Stimulated activated CD8-positive, alpha-beta memory T cell treated with anti-CD3 and anti-CD28 coated beads, Interleukin-15, amount 100 ng/mL, for 1 hour (primary cell): ENCODE measurements around the gene PARVB.

ENCODE experiments used
- DNase-seq: peaks from one replicate; pipeline ENCODE4 v3.0.0-alpha.2; 2020; ENCODE audit warnings: low read depth

The PARVB gene

GRCh38 chr22:44028091-44028490, 4.0 kb downstream of the PARVB start:
- DNase-seq, result no peak

DNA sequence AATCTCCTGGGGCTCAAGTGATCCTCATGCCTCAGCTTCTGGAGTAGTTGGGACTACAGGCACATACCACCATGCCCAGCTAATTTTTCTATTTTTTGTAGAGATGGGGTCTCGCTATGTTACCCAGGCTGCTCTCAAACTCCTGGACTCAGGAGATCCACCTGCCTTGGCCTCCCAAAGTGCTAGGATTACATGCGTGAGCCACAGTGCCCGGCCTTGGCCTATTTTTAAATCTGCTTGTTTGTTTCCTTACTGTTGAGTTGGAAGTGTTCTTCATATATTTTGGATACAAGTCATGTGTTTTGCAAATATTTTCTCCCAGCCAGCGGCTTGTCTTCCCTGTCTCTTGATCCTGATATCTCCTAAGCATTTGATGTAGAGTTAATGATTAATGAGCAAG, 5.0 kb downstream of the PARVB start:
- DNase-seq, result no peak

- DNase-seq, result no peak
Observed at GRCh38 chr22:44030051-44030701, 6.1 kb downstream of the PARVB start.

DNA sequence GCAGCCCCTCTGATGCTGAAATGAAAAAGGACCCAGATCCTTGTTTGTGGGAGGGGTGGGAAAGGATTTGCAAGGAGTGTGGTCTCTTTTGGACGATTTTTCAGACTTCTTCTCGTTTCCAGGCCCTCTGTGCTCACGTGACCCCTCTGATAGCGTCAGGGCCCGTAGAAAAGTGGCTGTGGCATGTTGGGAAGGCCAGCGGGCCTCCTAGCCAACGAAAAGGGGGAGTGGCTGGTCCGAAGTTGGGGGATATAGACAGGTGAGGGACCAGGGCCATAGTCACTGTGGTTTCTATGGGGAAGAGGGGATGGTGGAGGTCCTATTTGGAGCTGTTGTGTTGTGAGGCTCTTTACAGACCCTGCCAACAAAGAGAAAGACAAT, 6.6 kb downstream of the PARVB start:
- DNase-seq, result no peak

- DNase-seq, result no peak
Observed at GRCh38 chr22:44031158-44031952, 7.3 kb downstream of the PARVB start.

GRCh38 chr22:44032126-44032730, 8.1 kb downstream of the PARVB start:
- DNase-seq, result no peak

DNA sequence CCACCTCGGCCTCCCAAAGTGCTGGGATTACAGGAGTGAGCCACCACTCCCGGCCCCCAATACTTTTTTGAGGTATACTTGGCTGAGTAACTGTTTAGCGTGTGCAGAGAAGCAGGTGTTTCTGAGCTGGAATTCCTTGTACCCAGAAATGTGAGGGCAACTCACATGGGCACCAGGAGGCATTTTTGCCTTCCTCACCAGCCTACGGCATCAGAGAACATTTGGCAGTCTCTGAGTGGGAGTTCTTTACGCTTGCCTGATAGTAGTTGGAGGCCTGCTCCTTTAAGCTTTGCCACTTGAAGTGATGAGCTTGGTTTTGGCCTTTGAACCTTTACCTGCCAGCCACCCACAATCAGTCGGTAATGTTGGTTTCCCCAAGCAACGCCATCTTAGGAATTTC, 9.2 kb downstream of the PARVB start:
- DNase-seq, result no peak

- DNase-seq, result no peak
Observed at GRCh38 chr22:44033694-44034093, 9.6 kb downstream of the PARVB start.

- no peak for DNase-seq
Observed at GRCh38 chr22:44037519-44038375, 13.6 kb downstream of the PARVB start.

GRCh38 chr22:44039566-44040171, 15.6 kb downstream of the PARVB start:
- DNase-seq, result no peak

DNA sequence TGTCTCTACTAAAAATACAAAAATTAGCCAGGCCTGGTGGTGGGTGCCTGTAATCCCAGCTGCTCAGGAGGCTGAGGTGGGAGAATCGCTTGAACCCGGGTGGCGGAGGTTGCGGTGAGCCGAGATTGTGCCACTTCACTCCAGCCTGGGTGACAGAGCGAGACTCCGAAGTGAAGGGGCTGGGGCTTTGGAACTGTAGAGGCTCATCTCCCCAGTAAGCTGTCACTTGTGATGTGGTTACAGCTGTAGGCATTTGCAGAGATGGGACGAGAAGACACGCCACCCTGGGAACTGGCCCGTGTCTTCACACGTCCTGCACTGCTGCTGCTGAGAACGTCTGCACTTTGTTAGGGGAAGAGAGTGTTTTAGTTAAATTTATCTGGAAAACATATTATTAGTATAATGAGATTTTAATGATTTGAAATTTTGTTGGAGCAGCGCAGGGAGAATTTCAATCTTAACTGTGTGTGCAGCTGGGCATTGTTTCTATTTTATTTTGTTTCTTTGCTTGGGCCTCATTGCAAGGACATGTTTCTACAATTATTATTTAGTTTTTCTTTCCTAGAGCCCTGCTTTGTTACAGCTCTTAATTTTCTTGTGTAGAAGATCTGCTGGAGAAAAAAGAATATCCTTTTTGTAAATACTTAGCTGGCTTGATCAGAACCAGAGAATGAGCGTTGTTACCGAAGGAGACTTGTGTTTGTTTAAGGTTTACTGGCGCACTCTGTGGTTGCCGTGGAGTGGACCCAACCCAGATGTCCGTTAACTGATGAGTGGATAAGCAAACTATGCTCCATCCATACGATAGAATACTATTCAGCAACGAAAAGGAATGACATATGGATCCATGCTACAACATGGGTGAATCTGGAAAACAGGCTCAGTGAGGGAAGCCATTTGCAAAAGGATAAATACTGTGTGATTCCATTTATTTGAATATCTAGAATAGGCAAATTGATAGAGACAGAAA, 18.4 kb downstream of the PARVB start:
- no peak for DNase-seq

- no peak for DNase-seq
Observed at GRCh38 chr22:44045145-44045544, 21.0 kb downstream of the PARVB start.

DNA sequence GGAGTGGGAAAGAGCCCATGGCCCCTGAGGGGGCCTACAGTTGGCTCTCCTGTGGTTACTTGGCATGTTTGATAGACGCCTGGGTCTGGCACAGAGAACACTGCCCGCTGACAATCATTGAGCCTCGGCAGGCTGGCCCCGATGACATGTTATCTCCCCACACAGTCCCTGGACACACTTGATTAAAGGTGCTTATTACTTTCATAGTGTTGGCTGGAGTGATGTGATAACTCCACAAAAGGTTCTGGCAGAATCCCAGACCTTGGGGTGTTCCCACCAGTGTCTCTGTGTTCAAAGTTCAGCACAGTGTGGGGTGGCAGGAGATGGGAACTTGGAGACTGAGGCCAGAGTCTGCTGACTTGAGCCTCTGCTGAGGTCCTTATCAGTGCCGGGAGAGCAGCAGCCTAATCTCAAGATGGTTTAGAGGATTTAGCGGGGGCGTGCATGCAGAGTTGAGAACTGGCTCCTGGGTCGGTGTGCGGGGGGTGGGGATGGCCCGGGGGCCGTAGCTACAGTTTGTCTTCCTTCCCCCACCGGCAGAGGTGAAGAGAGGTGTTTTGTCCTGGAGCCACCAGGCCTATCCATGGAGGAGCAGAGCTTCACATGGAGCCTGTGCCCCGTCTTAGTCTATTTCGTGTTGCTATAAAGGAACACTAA, 22.5 kb downstream of the PARVB start:
- no peak for DNase-seq

DNA sequence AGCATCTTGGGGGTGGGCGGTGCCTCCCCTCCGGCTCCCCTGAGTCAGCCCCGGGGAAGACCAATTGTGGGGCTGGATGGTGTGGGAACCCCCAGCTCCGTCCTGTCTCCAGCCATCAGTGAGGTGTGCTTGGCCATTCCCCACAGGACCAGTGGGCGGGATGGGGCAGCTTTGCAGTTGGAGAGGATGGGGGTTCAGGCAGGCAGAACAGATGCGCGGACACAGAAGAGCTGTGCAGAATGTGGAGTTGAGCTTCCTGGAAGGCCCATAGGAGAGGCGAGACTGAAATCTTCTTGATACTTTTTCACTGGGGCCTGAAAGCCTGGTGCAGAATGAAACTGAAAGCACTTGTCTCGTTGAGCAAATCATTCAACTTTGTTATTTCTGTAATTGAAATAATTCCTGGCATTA, 23.8 kb downstream of the PARVB start:
- no peak for DNase-seq

- no peak for DNase-seq
Observed at GRCh38 chr22:44049486-44050231, 25.6 kb downstream of the PARVB start.

DNA sequence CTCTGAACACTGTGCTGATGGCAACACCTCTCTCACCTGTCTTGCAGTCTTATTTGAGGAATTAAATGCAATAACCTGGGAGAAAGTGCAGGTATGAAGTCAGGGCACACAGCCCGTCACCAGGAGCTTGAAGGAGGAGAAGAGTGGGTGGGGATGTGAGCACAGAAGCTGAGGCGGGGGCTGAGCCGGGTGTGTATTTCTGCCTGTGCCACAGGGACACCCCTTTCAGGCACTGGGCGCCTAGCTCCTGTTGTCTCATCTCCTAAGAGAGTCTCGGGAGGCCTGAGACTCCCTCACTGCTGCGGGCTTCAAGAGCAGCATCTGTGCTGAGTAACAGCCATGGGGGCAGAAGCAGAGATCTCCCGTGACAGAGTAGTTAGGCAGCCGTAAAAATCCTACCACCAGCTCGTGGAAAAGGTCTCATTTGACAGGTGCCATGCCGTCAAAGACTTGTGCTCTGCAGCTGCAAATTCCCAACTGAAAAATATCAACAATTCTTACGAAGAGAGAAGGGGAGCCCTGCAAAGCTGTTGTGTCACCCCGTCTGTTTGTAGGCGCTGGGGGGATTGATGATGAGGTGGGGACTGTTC, 26.8 kb downstream of the PARVB start:
- no peak for DNase-seq

- no peak for DNase-seq
Observed at GRCh38 chr22:44051358-44051757, 27.3 kb downstream of the PARVB start.

DNA sequence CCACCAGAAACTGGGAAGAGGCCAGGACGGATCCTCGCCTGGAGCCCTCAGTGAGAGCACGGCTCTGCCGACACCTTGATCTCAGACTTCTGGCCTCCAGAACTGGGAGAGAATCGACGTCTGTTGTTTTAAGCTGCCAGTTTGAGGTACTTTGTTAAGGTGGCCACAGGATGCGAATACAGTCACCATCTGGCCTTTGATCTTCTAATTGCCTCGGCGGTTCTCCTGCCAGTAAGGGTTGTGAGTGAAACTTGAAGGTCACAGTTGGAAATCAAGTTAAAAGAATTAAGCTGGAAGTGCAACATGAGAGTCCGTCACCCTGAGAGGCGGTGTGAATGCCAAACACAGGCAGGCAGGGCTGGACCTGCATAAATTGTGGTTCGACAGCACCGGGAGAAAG, 27.9 kb downstream of the PARVB start:
- no peak for DNase-seq

- DNase-seq, result no peak
Observed at GRCh38 chr22:44055805-44056204, 31.7 kb downstream of the PARVB start.
